Hindlimb muscle (tissue), 1 donor: ENCODE data around the gene BIRC7. TPM values are rescaled to one million over a fixed set of nuclear protein-coding genes. Genes with fewer than 3 reads are reported as not detected.

ENCODE experiments used
- DNase-seq: peaks from one replicate; pipeline ENCODE4 v3.0.0-alpha.2; 2013
- polyA plus RNA-seq: library from polyadenylated mRNA; unstranded; fragments of 120-200 nt; gene quantifications from one replicate; pipeline ENCODE4 v1.2.1, GENCODE V29; 2013; ENCODE audit not compliant: insufficient read length

BIRC7 gene, protein sequence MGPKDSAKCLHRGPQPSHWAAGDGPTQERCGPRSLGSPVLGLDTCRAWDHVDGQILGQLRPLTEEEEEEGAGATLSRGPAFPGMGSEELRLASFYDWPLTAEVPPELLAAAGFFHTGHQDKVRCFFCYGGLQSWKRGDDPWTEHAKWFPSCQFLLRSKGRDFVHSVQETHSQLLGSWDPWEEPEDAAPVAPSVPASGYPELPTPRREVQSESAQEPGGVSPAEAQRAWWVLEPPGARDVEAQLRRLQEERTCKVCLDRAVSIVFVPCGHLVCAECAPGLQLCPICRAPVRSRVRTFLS
- polyA plus RNA-seq, result not detected

DNA sequence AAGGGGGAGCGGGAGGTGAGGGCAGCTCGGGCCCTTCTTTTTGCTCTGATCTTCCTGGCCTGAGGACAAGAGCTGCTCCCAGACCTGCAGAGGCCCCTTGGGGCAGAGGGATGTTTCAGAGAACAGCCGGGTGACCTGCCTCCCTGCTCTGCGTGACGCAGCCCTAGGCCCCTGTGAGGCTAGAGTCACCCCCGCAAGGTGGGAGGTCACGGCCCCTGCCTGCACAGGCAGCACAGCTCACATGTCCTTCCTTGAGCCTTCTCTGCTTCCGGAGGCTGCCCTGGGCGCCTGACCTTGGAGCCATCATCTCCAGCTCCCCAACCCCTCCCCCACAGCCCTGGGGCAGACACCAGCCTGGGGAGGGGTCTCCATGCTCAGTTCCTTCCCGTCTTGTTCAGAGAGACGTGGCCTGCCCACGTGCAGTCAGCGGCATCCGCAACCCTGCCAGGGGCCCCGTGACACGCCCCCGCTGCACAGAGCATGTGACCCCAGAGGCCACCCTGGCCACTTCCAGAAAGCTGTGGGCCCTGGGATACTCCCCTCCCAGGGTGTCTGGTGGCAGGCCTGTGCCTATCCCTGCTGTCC, at the start of gene BIRC7:
Gene BIRC7, plus strand, starts transcription at position 507 of the 585 bp plus-strand sequence. CDS start 192 bp downstream, outside the sequence.
- DNase-seq, result no peak

DNA sequence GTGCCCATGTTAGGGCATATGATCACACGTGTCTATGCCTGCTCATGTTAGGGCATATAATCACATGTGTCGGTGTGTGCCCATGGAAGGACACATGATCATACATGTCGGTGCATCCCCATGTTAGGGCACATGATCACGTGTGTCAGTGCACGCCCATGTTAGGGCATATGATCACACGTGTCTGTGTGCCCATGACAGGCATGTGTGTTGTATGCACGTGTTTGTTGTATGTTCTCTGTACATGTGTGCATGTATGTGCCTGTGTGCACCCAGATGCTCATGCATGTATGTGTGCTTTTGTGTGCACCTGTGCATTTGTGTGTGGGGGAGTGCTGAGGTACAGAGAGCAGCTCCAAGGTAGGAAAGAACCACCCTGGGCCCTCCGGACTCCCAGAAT, 49.6 kb upstream of the BIRC7 start:
- DNase-seq, result no peak

DNA sequence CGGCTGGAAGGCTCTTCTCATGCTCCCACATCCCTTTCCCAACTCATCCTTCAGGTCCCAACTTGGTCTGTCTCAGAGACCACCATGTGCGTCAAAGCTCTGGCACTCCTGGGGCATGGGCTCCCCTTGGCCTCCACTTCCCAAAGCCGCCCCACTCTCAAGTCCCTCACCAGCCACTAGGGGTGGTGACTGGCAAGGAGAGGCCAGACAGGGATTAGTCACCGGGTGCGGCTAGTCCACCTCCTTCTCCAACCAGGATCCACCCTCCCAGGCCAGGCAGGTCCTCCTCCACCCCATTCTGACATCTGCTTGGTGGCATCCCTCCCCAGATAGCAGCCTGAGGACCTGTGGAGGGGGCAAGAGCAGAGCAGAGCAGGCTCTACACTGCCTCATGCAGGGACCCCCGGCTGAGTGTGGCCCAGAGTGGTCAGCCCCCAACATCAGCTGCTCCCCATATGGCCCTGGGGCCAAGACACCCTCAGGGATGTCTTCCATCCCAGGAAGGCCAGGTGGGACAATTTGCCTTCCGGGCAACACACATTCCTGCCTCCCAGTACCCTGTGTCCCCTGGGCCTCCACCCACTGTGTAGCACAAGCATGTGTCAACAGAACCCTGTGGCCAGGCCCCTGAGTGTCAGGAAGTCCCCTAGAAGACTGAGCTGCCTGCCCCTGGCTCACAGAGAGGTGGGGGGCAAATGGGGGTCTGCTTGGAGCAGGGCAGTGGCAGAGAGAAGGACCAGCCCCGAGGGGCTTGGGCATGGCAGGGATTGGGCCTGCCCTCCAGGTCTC, 49.0 kb upstream of the BIRC7 start:
- DNase-seq, result no peak

DNA sequence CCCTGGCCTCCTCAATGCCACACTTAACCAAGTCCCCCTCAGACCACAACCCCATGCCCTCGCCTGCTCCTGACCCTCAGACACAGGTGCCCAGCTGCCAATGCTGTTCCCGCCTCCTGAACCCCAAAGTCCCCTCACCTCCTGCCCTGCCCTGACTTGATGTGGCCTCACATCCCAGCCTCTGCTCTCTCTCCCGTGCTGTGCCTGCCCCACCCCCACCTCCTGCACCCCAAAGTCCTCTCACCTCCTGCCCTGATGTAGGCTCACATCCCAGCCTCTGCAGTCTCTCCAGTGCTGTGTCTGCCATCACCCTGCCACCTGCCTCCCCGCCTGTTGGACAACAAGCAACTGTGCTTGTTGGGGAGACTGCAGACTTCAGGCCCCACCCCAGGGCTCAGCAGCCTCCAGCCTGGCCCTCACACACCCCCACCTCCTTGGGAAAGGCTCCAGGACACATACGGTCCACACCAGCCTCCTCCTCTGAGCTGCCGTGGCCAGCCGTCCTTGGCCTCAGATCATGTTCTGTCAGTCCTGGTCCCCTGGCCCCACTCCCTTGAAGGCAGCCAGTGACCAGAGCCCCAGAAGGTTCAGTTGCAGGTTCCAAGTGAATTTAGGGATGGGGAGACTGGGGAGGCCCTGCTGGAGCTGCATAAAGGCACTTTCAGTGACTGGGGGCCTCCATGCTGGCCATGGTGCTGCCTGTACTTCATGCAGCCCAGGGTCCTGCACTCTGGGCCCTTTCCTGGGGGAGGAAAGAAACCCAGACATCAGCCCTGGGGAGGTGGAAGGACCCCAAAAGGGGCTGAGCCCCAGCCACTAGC, 48.2 kb upstream of the BIRC7 start:
- DNase-seq, result no peak

DNA sequence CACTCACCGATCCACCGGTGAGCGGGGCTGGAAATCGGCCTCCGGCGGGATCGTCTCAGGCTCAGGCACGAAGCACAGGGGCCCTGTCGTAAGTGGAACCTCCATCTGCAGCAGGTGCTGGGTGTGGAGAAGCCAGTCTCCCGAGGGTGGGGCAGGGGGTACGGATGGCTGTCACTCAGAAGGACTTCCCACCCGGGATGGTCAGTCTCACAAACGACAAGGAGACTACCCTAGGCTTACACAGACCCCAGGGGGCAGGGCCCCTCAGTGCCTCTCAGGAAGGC, 47.6 kb upstream of the BIRC7 start:
- no peak for DNase-seq

DNA sequence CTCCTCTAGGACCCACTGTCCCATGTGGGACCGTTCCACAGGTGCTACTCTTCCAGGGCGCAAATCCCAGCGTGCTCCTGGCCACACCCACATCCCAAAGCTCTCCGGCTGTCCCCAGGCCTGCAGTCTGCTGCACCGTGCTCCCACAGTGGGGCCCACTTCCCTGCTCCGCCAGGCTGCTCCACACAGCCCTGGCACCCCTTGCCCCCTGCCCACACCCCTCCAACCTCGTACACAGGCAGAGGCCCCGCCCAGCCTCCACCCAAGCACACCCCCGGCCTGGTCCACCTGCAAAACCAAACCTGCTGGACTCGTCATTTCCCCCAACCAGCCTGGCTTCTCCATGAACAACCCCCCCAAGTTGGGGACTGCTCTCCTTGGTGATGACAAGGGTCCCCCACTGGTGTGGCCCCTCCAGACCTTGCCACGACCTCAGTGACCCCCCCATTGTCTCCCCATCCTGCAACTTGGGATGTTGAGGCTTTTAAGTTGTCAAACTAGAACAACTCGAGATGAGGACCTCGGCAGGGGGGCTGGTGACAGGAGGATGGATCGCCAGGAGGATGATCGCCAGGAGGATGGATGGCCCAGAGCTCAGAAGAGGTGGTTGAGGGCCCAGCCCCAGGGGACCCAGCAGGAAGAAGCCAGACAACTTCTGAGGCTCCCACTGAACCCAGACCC, 46.9 kb upstream of the BIRC7 start:
- DNase-seq, result no peak

DNA sequence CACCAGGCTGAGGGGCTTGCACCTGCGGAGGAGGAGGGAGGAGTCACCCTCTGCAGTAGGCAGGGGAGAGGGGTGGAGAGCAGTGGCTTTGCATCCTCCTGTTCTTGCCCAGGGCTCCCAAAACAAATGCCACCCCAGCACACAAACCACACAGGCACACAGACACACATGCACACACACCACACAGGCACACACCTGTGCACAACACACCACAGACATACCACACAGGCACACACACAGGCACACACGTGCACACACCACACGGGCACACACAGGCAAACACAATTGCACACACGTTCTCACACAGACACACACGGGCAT, 46.4 kb upstream of the BIRC7 start:
- DNase-seq, result no peak

DNA sequence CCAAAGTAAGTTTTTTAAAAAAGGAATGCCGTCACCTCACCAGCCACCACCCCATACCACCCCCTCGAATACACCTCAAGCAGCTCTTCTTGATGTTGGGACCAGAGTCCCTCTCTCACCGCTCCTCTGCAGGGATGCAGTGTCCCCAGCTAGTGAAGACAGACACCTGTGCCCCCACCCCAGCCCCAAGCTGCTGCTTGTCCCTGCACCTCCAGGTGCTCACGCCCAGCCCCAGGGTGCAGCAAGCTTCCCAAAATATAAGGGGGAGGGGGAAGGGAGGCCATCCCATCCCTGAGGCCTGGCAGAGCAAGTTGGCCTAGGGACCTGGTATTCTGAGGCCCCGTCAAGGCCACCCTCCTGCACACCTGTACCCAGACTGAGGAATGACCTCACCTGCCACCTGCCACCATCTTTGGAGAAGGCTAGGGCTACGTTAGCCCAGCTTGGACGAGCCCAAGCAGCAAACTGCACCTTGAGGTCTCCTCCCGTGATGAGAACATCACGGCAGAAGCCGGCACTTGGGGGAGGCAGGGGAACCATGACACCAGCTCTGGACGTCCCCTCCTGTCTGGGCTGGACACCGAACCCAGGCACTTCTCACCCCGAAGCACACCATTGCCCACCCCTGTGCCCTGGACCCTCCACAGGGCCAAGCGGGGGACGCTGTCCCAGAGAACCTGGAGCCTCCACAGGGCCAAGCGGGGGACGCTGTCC, 45.7 kb upstream of the BIRC7 start:
- no peak for DNase-seq

DNA sequence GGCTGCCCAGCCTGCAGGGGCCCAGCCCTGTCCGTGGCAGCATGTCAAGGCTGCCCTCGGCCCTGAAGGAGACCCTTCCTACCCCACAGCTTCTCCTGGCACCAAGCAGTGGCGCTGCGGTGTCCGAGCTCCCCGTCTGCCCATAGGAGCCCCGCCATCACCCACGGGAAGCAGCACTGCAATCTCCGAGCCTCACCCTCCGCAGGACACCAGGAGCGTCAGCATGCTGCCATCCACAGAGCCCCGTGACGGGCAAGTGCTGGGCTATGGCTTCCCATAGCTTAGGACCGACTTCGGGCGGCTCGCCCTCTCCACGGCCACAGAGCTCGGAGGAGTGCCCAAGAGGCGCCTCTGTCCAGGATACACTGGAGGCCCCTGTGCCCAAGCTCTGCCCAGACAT, 44.9 kb upstream of the BIRC7 start:
- DNase-seq, result no peak

DNA sequence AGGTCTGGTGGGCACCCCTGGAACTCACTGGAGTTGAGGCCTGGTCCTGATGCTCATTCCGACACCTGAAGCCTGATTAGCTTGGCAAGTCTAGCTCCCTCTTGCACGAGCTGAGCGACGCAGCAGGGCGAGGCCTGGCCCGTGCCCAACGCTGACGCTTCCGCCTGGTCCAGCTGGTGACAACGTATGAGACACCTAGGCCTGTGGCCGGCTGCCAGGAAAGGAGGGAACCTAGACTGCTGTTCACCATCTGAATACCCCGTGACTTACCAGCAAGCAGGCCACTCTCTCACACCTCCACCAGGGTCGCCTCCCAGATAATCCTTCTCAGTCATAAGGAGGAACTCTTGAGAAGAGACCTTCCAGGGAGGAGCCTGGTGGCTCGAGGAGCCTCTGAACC, 44.3 kb upstream of the BIRC7 start:
- no peak for DNase-seq

DNA sequence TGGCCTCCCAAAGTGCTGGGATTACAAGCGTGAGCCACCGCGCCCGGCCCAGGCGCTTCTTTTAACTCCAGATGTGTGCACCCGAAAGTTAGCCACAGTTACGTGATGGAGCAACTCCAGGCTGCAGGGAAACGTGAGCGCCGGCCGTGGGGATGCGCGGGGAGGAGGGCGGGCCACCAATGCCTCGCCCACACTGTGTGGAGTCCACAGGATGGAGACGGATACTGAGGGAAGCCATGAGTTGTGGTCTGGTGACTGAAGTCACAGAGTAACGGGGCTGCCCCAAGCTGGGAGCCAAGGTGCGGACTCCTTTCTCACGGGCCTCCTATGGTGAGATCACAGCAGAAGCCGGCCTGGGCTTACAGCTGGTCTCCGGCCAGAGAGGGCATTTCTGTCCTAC, 43.0 kb upstream of the BIRC7 start:
- DNase-seq, result no peak

DNA sequence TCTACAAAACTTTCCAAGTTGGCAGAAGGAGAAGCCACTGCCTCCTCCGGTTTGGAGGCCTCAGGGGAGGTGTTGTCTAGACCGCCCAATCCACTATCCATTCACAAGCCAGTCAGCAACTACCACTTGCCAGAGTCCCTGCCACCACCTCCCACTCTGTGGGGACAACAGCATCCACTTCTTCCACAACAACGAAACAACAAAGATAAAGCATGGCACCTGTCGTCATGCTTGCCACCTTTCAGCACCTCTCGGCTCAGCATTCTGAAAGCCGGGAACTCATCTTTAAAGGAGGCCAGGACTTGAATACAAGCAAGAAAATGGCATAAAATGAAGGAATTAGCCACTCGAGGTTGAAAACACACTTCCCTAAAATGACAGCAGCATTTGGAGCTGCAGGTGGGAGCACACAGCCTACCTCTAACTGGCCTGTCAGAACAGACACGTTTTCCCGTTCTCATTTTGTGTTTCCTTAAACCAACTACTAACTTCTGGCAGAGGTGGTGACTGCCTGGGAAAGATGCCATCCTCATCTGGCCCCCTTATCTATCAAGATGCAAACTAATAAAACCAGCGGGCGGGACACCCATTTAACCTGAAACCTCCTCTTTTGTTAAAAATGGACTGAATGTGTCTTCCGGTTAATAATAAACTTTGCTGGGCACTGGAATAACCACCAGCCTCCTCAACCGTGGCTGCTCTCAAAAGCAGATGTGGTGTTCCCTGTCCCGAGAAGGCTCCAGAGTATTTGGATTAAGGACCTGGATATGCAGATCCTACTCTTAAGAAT, 41.5 kb upstream of the BIRC7 start:
- DNase-seq, result no peak

DNA sequence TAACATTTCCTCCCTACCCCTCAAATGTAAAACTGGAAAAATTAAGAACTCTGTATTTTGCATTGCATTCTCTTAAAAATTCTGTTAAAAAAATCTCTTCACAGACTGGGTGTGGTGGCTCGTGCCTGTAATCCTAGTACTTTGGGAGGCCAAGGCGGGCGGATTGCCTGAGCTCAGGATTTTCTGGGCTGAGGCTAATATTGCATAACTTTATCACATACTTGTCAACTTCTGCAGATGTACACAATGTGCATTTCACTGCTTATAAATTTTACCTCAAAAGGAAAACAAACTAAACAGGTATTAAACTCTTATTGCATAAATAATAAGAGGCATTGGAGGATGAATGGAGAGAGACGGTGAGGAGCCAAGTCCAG, 40.9 kb upstream of the BIRC7 start:
- no peak for DNase-seq

DNA sequence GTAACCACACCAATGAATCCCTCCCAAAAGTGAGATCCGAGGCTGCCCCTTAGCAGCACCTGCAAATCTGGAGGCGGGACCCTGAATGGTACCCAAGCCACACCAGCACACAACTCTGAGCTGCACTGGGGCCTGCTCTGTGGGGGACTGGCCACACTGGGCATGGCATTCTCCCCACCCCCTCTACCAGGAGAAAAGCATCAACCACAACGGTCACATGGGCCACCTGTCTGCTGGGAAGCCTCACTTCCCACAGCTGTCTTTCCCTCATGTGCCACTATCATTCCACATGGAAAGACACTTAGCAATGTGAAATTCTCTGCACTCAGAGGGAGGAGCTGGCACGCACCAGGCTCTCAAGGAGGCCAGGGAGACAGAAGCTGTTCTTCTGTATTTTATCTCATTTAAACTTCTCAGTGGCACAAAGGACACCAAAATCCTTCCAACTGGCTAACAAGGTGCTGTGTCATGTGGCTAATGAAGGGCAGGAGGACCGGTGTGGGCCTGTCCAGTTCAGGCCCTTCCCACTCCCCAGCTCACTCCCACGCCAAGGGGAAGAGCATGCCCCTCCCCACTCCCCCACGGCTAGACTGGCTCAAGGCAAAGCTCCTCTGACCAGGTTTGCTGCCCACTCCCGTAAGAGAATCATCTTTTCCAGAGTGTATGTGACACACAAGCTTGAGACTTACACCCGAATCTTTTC, 38.8 kb upstream of the BIRC7 start:
- DNase-seq, result no peak

DNA sequence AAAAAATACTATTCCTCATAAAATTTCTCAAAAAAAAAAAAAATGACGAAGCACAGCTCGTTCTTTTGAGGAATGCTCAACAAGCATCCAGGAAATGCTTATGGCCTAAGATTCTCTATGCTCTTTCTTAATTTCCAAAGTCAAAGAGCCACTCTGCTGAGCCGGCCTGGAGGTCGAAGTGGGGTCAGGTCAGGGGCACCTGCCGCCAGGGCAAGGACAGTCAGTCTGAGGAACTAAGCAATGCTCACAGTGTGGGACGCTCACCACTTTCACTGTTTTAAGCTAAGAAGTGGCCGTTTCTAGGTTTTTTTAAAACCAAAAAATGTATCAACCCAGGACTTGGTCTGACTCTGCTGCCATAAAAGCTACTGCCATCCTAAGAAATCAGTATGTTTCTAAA, 37.1 kb upstream of the BIRC7 start:
- no peak for DNase-seq

DNA sequence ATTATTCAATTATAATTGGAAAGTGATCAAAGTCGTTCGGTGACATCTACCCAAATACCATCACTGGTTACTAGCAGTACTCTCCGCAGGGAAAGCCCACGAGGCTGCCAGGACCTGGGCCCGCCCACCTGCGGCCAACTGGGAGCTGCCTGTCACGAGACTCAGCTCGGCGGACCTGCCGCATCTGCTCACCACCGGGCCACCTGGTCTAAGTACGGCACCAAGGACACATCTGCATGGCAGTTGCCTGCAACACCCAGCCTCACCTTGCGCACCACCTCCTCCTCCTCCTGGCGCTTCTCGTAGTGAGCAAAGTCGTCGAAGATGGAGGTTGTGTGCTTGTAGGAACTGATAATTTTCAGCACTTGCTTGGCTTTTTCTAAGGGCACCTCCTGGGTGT, 33.7 kb upstream of the BIRC7 start:
- no peak for DNase-seq

DNA sequence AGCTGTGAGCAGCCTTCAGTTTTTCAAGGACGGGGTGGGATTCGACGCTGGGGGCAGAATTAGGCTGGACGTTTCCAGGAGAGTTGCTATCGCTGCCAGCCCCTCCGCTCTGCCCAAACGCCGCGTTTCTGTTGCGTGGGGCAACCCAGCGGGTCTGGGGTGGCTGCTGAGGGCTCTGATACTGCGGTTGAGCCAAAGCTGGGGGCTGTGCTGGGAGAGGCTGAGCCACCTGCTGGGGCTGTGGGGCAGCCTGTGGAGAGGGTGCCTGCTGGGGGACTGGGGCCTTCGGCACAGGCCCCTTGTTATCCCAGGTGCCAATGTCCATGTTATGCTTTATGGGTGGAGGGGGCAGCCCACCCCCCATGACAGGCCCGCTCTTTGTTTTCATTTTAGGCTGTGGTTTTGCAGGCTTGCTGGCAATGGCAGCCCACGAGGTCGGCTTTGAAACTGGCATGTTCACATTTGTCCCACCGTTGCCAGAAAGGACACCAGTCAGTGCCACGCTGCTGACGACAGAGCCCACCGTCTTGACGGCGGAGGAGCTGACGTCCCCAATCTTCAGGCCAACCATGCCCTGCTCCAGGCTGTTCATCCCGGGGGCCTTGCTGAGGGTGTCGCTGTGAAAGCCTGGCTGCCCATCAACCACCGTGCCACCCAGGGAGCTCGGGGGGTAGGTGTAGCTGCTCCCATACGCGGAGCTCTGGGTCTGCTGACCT, 32.7 kb upstream of the BIRC7 start:
- DNase-seq, result no peak

DNA sequence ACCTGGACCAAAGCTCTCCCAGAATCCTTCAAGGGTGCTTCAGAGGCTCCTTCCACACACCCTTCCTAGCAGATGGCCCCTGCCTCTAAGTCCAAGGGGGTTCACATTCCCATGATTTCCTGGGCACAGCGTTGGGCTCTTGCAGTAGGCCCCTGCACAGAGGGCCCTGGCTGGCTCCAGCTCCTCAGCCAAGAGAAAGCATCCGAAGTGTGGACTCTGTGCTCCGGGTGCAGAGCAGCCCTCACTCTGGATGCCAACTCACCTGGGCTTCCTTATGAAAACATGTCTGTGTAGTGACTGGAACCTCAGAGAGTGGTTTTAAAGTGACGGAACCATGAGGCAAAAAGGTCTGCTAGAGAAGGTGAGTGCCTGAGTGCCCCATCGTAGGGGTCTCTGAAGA, 31.3 kb upstream of the BIRC7 start:
- no peak for DNase-seq

DNA sequence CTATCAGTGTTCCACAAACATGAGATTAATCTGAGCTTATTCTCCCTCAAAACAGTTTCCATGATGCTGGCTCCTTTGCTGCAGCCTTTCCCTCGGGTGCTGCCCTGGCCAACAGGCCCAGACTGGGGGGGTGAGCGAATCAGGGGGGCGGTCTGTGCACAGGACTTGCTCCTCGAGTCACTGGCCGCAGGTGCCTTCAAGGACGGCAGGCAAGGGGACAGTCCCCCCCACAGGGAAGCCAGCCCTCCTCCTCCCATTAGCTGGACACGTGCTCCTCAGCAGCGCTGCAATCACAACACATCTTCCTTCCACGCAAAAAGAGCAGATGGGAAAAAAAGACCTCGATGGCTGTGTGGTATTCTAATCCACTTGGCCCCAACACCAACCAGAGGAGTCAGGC, 29.8 kb upstream of the BIRC7 start:
- DNase-seq, result no peak

DNA sequence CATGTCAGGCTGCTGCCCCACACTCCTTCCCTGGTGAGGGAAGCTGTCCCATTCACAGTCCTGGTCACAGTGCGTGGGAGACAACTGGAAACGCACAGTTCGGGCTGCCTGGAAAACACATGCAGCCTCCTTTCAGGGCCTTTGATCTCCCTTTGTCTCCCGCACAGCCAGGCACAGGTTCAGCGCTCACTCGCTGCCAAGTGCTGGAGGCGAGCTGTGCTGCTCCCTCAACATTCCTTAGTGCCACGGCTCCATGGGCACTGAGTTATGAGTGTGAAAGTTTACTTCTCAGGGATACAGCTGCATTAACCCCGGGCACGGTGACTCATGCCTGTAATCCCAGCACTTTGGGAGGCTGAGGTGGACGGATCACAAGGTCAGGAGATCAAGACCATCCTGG, 28.8 kb upstream of the BIRC7 start:
- no peak for DNase-seq
